ENCODE data around the gene ME3.

- TF ChIP-seq, protein P1, sequence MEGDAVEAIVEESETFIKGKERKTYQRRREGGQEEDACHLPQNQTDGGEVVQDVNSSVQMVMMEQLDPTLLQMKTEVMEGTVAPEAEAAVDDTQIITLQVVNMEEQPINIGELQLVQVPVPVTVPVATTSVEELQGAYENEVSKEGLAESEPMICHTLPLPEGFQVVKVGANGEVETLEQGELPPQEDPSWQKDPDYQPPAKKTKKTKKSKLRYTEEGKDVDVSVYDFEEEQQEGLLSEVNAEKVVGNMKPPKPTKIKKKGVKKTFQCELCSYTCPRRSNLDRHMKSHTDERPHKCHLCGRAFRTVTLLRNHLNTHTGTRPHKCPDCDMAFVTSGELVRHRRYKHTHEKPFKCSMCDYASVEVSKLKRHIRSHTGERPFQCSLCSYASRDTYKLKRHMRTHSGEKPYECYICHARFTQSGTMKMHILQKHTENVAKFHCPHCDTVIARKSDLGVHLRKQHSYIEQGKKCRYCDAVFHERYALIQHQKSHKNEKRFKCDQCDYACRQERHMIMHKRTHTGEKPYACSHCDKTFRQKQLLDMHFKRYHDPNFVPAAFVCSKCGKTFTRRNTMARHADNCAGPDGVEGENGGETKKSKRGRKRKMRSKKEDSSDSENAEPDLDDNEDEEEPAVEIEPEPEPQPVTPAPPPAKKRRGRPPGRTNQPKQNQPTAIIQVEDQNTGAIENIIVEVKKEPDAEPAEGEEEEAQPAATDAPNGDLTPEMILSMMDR (IDR thresholded peaks at IDR 0.05; ENCODE audit: low read depth, low read length, missing input control), result no peak
- TF ChIP-seq, protein P2, sequence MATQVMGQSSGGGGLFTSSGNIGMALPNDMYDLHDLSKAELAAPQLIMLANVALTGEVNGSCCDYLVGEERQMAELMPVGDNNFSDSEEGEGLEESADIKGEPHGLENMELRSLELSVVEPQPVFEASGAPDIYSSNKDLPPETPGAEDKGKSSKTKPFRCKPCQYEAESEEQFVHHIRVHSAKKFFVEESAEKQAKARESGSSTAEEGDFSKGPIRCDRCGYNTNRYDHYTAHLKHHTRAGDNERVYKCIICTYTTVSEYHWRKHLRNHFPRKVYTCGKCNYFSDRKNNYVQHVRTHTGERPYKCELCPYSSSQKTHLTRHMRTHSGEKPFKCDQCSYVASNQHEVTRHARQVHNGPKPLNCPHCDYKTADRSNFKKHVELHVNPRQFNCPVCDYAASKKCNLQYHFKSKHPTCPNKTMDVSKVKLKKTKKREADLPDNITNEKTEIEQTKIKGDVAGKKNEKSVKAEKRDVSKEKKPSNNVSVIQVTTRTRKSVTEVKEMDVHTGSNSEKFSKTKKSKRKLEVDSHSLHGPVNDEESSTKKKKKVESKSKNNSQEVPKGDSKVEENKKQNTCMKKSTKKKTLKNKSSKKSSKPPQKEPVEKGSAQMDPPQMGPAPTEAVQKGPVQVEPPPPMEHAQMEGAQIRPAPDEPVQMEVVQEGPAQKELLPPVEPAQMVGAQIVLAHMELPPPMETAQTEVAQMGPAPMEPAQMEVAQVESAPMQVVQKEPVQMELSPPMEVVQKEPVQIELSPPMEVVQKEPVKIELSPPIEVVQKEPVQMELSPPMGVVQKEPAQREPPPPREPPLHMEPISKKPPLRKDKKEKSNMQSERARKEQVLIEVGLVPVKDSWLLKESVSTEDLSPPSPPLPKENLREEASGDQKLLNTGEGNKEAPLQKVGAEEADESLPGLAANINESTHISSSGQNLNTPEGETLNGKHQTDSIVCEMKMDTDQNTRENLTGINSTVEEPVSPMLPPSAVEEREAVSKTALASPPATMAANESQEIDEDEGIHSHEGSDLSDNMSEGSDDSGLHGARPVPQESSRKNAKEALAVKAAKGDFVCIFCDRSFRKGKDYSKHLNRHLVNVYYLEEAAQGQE (IDR thresholded peaks at IDR 0.05), result no peak
- TF ChIP-seq GABPA (IDR thresholded peaks at IDR 0.05 in 1 of 2, conservative IDR thresholded peaks at IDR 0.05 in 1 of 2) (no peak), JUND (IDR thresholded peaks at IDR 0.05) (no peak), TAF1 (conservative IDR thresholded peaks at IDR 0.05) (no peak), YY1 (IDR thresholded peaks at IDR 0.05) (no peak)
Measured at GRCh38 chr11:86440305-86440716, 232.1 kb downstream of the ME3 start.

All from liver (tissue), 3 donors.